GM12892 (cell line): Measurements from ENCODE around the gene SHC3.
"Not testable (repeated sequence)": the region's sequence is repeated elsewhere in the genome, so short reads cannot be mapped to it uniquely, and the experiment has no call there.

ENCODE experiments used
- DNase-seq: peaks from one replicate; pipeline ENCODE4 v3.0.0; 2011; ENCODE audit not compliant: insufficient read length
- FAIRE-seq: peaks from 2 replicates; lab custom pipeline; 2011; peaks lifted over from hg19 to GRCh38; lab: Jason Lieb, UNC
- POLR2A ChIP-seq: IDR thresholded peaks from 2 replicates; pipeline ENCODE4 v1.6.1; 2011; ENCODE audit warnings: low read depth, low read length, control low read depth
- POLR2AphosphoS5 ChIP-seq: IDR thresholded peaks from 2 replicates; pipeline ENCODE4 v1.6.1; 2011; ENCODE audit warnings: low read depth, low read length, control low read depth
- TAF1 ChIP-seq: IDR thresholded peaks from 2 replicates; pipeline ENCODE4 v1.6.1; 2011; ENCODE audit warnings: low read depth, mild to moderate bottlenecking, control low read depth, low read length, borderline replicate concordance

SHC3 gene

DNA sequence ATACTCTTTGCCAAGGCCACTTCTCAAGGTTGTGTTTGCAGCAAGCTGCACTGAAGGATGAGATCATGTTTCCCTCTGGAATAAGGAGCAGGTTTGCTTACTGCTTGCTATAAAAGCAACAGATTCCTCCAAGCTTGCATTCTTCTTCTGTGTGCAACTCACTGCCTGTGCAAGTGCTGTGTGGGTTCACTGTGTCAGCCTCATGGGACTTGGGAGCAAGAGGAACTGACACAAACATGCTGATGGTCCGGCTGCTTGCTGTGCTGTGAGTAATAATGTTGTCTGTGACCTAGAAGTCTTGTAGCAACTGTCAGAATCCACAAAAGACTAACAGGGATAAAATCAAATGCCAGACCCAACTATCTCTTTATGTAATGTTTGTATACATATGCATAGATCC, 33.6 kb upstream of the SHC3 start:
- no peak for FAIRE-seq
- TF ChIP-seq POLR2AphosphoS5 (no peak), TAF1 (no peak), POLR2A (no peak)
- no peak for DNase-seq

DNA sequence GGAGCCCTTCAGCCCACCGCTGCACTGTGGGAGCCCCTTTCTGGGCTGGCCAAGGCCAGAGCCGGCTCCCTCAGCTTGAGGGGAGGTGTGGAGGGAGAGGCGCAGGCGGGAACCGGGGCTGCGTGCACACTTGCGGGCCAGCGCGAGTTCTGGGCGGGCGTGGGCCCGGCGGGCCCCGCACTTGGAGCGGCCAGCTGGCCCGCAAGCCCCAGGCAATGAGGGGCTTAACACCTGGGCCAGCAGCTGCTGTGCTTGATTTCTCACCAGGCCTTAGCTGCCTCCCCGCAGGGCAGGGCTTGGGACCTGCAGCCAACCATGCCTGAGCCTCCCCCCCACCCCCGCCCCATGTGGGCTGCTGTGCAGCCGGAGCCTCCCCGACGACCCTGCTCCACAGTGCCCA, 30.7 kb upstream of the SHC3 start:
- not testable (repeated sequence) for FAIRE-seq

DNA sequence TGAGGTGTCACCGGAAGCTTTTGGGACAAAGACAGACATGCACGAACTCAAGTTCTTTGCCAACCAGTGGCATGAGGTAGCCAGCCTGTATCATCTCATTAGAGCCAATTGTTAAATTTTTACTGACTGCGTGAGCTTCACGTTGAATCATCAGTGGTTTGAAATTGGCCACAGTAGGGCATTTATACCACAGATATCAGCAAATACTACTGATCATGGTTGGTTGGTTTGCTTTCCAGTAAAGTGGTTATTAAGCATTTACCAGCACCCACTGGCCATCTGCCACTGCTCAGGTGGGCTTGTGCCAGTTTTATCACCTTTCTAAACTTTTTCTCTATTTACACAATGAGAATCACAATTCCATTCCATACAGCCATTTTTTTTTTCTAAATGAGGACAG, 28.4 kb upstream of the SHC3 start:
- TF ChIP-seq TAF1 (no peak), POLR2AphosphoS5 (no peak), POLR2A (no peak)
- DNase-seq (no peak), FAIRE-seq (no peak)

More for the DNA sequence above, 30.7 kb upstream of the SHC3 start:
- DNase-seq: not testable (repeated sequence)

DNA sequence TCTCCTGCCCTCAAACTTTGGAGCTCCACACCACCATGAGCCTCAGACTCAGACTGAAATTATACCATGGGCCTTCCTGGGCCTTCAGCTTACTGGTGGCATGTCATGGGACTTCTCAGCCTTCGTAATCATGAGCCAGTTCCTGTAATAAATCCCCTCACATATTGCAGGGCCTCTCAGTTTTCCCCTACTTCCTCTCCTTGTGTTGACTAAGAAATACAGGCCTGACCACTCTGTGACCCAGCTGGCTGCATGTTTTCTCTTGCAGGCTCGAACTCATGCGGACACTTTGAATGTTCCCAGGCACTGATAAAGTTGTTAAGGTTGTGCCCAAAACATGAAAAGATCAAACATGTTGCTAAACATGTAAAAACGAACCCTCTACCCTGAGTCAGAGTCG, 26.2 kb upstream of the SHC3 start:
- no peak for FAIRE-seq
- DNase-seq: no peak
- TF ChIP-seq POLR2AphosphoS5 (no peak), TAF1 (no peak), POLR2A (no peak)

DNA sequence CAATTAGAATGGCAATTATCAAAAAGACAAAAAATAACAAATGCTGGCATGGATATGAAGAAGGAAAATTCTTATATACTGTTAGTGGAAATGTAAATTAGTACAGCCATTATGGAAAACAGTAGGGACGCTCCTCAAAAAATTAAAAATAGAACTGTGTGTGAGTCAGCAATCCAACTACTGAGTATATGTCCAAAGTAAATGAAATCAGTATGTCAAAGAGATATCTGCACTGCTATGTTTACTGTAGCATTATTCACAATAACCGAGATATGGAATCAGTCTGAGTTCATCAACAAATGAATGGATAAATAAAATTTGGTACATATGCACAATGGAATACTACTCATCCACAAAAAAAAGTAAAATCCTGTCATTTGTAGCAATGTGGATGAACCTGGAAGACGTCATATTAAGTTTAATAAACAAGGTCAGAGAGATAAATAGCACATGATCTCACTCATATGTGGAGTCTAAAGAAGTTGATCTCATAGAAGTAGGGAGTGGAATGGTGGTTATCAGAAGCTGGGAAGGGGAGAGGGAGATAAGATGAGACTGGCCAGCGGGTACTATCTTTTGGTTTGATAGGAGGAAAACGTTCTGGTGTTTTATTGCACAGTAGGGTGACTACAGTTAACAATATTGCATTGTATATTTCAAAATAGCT, 16.6 kb upstream of the SHC3 start:
- no peak for FAIRE-seq
- DNase-seq: no peak
- no peak for TF ChIP-seq TAF1
- no peak for TF ChIP-seq POLR2AphosphoS5
- no peak for TF ChIP-seq POLR2A

DNA sequence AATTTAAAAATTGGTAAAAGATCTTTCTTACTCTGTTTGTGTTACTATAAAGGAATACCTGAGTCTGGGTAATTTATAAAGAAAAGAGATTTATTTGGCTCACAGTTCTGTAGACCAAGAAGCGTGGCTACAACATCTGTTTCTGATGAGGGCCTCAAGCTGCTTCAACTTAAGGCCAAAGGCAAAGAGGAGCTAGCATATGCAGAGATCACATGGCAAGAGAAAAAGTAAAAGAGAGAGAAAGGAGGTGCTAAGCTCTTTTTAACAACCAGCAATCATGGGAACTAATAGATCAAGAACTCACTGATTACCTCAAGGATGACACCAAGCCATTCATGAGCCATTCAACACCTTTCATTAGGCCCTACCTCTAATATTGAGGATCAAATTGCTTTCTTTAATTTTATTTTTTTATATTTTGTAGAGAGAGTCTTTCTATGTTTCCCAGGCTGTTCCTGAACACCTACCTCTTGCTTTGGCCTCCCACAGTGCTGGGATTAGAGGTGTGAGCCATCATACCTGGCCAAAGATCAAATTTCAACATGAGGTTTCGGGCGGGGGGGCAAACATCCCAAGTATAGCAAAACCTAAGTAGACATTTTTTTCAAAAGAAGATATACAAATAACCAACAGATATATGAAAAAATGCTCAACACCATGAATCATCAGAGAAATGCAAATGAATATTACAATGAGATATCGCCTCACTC, 16.0 kb upstream of the SHC3 start:
- DNase-seq (no peak), FAIRE-seq (no peak)
- no peak for TF ChIP-seq POLR2A
- no peak for TF ChIP-seq TAF1
- no peak for TF ChIP-seq POLR2AphosphoS5

DNA sequence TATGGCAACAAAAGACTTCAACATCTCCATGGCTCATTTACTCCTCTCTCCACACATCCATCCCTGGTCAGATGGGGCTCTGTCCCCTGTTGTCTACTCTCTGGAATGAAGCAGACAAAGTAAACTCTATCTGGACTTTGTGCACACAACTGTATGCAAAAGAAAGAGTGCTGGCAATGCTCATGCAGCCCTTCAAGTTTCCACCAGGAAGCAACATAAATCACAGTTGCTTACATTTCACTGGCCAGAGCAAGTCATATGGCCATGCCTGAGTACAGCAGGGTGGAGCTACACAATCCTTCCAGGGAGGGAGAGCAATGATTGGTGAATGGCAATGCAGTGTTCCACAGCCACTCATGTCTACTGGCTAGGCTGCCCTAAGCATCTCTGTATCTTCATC, 12.4 kb upstream of the SHC3 start:
- TF ChIP-seq POLR2AphosphoS5 (no peak), POLR2A (no peak), TAF1 (no peak)
- FAIRE-seq (no peak), DNase-seq (no peak)

DNA sequence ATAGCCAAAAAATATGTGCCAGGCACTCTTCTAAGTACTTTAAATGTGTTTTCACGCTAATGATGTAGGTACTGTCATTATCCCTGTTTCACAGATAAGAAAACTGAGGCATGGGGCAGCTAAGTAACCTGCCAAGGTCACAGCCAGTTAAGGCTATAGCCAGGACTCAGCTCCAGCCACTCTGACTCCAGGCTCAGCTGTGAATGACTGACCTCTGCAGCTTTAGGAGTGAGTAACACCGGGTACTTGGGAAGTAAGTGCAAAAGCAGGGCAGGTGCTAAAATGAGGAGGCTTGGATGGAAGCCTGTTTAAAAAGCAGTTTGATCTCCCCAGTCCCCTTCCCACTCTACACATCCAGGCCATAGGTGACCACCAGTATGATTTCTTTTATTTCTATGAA, 10.6 kb upstream of the SHC3 start:
- TF ChIP-seq TAF1 (no peak), POLR2AphosphoS5 (no peak), POLR2A (no peak)
- FAIRE-seq: no peak
- no peak for DNase-seq

DNA sequence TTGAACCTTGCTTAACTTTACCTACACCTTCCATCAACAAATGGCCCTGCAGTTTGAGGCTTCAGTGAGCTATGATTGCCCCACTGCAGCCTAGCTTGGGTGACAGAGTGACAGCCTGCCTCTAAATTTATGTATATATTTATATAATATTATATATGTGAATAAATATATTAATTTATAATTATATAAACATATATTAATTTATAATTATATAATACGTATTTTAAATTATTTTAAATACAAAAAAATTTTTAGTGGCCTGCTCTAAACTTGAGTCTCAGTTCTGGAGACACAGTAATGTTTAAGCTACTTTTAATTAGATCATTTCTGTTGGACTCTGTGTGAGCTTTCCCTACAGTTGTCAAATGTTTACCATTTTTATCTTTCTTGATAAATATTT, 9.3 kb upstream of the SHC3 start:
- no peak for DNase-seq
- TF ChIP-seq POLR2AphosphoS5 (no peak), TAF1 (no peak)
- no peak for FAIRE-seq

DNA sequence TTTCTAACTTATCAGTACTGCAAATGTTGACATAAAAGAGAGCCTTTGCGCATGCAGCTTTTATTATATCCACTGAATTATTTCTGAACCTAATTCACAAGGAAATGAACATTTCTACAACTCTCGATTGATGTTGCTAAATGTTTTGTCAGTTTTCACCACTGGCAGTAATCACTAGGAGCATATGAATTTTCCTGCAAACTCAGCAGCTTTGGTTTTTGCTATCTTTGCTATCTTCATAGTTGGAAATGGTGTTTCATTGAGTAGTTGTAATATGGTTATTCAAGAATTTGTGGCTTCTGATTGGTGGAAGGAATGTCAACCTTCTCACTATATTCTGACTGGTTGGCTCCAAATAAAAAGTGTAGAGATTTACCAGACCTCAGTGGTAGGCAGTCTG, 8.9 kb upstream of the SHC3 start:
- TF ChIP-seq POLR2AphosphoS5 (no peak), POLR2A (no peak), TAF1 (no peak)
- DNase-seq: no peak
- FAIRE-seq: no peak

DNA sequence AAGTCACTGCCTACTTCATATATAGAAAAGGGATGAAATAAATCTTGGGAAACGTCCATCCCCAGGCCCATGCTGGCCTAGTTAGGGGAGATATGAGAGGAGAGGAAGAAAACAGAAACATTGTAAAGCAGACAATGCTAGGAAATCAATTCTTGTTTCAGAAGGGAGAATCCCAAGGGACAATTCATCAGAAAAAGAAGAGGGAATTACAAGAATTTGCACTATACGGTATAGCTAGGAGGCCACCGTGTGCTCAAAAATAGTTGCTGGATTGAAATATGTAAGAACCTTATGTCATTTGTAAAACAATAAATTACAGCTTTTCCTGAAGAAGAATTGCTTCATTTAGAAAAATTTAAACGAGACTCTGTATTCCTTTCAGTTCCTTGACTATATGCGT, 8.3 kb upstream of the SHC3 start:
- DNase-seq: no peak
- FAIRE-seq: no peak
- TF ChIP-seq POLR2AphosphoS5: no peak
- TF ChIP-seq TAF1: no peak
- TF ChIP-seq POLR2A: no peak

DNA sequence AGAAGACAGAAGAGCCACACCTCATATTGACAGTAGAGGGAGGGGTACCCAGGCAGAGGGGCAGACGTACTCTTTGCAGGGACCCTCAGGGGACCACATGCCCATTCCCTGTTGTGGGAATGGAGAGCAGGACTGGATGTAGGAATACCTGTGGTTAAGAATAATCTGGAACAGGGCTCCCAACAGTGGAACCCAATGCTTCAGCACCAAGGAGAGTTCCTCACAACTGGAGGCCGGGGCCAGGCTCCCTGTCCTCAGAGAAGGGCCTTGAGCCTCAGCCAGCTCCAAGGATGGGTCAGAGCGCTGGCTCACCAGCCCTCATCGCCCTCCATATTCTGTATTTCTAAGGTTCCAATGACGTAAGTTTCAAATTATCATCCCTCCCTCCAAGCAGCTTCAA, 7.4 kb upstream of the SHC3 start:
- FAIRE-seq: no peak
- no peak for DNase-seq
- TF ChIP-seq POLR2AphosphoS5 (no peak), POLR2A (no peak), TAF1 (no peak)
